Skeletal muscle tissue (tissue), 4 donors: ENCODE measurements around the gene KLF11. TPM values are rescaled to one million over a fixed set of nuclear protein-coding genes. Genes with fewer than 3 reads are reported as not detected.

Experiments used
- H3K27ac ChIP-seq: one replicate; pipeline ENCODE4 v1.7.0; 2013; ENCODE audit warnings: mild to moderate bottlenecking, low read depth, low read length, inconsistent platforms
- H3K27me3 ChIP-seq, 3 donors: one replicate each; pipeline ENCODE4 v1.7.0; 2013; ENCODE audit warnings: low read length in 3 of 3; ENCODE audit not compliant: control insufficient read depth in 3 of 3, insufficient read depth in 3 of 3
- H3K36me3 ChIP-seq, 3 donors: one replicate each; pipeline ENCODE4 v1.7.0; 2013; ENCODE audit warnings: low read length in 3 of 3; ENCODE audit not compliant: control insufficient read depth in 3 of 3, insufficient read depth in 3 of 3
- H3K4me1 ChIP-seq, 3 donors: one replicate each; pipeline ENCODE4 v1.7.0; 2013; ENCODE audit warnings: low read length in 3 of 3, mild to moderate bottlenecking in 3 of 3; ENCODE audit not compliant: control insufficient read depth in 3 of 3, insufficient read depth in 3 of 3
- H3K4me3 ChIP-seq, 3 donors: one replicate each; pipeline ENCODE4 v1.7.0; 2013; ENCODE audit warnings: low read length in 3 of 3
- H3K9ac ChIP-seq, 3 donors: one replicate each; pipeline ENCODE4 v1.7.0; 2013; ENCODE audit warnings: low read length in 3 of 3, mild to moderate bottlenecking in 3 of 3, moderate library complexity in 2 of 3, low read depth in 1 of 3
- H3K9me3 ChIP-seq, 3 donors: one replicate each; pipeline ENCODE4 v1.7.0; 2013; ENCODE audit warnings: low read length in 3 of 3; ENCODE audit not compliant: control insufficient read depth in 3 of 3
- total RNA-seq: library from RNA; depleted of rRNA; stranded (reverse); fragments of >200 nt; gene quantifications from one replicate; pipeline ENCODE4 v1.2.3, GENCODE V29; 2014
- donor health status: Osteomylitis.

The KLF11 gene
- total RNA-seq, 1 donor from 2014 or later = 11.5 TPM

GRCh38 chr2:10062931-10063365, 19.6 kb downstream of the KLF11 start:
- no peaks in the 10 kb centered on the region for H3K36me3 ChIP-seq
- no peaks in the 10 kb centered on the region for H3K9me3 ChIP-seq
- H3K27ac ChIP-seq = no peak overlapping the region
- no peaks in the 10 kb centered on the region for H3K27me3 ChIP-seq
- no peak overlapping the region for H3K4me3 ChIP-seq
- peaks cover 6 to 15% (median 13%) of the 10 kb centered on the region in 3 donors for H3K4me1 ChIP-seq
- no peak overlapping the region for H3K9ac ChIP-seq

GRCh38 chr2:10063566-10063965, 20.2 kb downstream of the KLF11 start:
- H3K9ac ChIP-seq = no peak overlapping the region

GRCh38 chr2:10064932-10065772, 21.8 kb downstream of the KLF11 start:
- H3K9me3 ChIP-seq = no peaks in the 10 kb centered on the region
- no peaks in the 10 kb centered on the region for H3K27me3 ChIP-seq
- no peak overlapping the region for H3K9ac ChIP-seq
- no peaks in the 10 kb centered on the region for H3K36me3 ChIP-seq
- H3K27ac ChIP-seq = no peak overlapping the region
- H3K4me3 ChIP-seq = no peak overlapping the region
- H3K4me1 ChIP-seq = peaks cover 5 to 7% (median 6%) of the 10 kb centered on the region in 3 donors

More at GRCh38 chr2:10063566-10063965, 20.2 kb downstream of the KLF11 start:
- H3K27ac ChIP-seq = no peak overlapping the region
- peaks cover 6 to 15% (median 13%) of the 10 kb centered on the region in 3 donors for H3K4me1 ChIP-seq
- H3K9me3 ChIP-seq = no peaks in the 10 kb centered on the region
- H3K4me3 ChIP-seq = no peak overlapping the region
- no peaks in the 10 kb centered on the region for H3K36me3 ChIP-seq
- H3K27me3 ChIP-seq = no peaks in the 10 kb centered on the region

- H3K4me3 ChIP-seq = no peak overlapping the region
- peaks cover 0 to 1% (median under 1%) of the 10 kb centered on the region in 3 donors for H3K4me1 ChIP-seq
- H3K27me3 ChIP-seq = no peaks in the 10 kb centered on the region
- H3K9me3 ChIP-seq = no peaks in the 10 kb centered on the region
- no peak overlapping the region for H3K9ac ChIP-seq
- H3K36me3 ChIP-seq = no peaks in the 10 kb centered on the region
- no peak overlapping the region for H3K27ac ChIP-seq
These were observed 22.4 kb downstream of the KLF11 start for GRCh38 chr2:10065773-10066055.

- H3K4me3 ChIP-seq = no peak overlapping the region
- H3K9ac ChIP-seq = no peak overlapping the region
- H3K27ac ChIP-seq = no peak overlapping the region
- H3K36me3 ChIP-seq = no peaks in the 10 kb centered on the region
- no peaks in the 10 kb centered on the region for H3K27me3 ChIP-seq
- H3K9me3 ChIP-seq = no peaks in the 10 kb centered on the region
- H3K4me1 ChIP-seq = no peaks in the 10 kb centered on the region
These were observed 24.0 kb downstream of the KLF11 start for GRCh38 chr2:10067330-10067729.

GRCh38 chr2:10067881-10068280, 24.5 kb downstream of the KLF11 start:
- H3K27me3 ChIP-seq = no peaks in the 10 kb centered on the region
- H3K36me3 ChIP-seq = no peaks in the 10 kb centered on the region
- peaks cover 0 to 3% (median 0%) of the 10 kb centered on the region in 3 donors for H3K4me1 ChIP-seq
- no peaks in the 10 kb centered on the region for H3K9me3 ChIP-seq
- no peak overlapping the region for H3K9ac ChIP-seq
- no peak overlapping the region for H3K4me3 ChIP-seq
- no peak overlapping the region for H3K27ac ChIP-seq

- Histone ChIP-seq H3K27ac (no peak overlapping the region), H3K27me3 (peaks cover 8 to 16% (median 12%) of the 10 kb centered on the region in 3 donors), H3K4me1 (peaks cover 0 to 3% (median 0%) of the 10 kb centered on the region in 3 donors), H3K9ac (no peak overlapping the region), H3K36me3 (no peaks in the 10 kb centered on the region), H3K9me3 (no peaks in the 10 kb centered on the region), H3K4me3 (no peak overlapping the region)
These were observed 27.8 kb downstream of the KLF11 start for GRCh38 chr2:10071176-10071575.

- Histone ChIP-seq H3K4me1 (peaks cover 0 to 3% (median 0%) of the 10 kb centered on the region in 3 donors), H3K27ac (no peak overlapping the region), H3K27me3 (peaks cover 12 to 20% (median 15%) of the 10 kb centered on the region in 3 donors), H3K9me3 (no peaks in the 10 kb centered on the region), H3K4me3 (no peak overlapping the region), H3K36me3 (no peaks in the 10 kb centered on the region), H3K9ac (no peak overlapping the region)
These were observed 28.2 kb downstream of the KLF11 start for GRCh38 chr2:10071595-10071994.

- no peak overlapping the region for H3K4me3 ChIP-seq
- H3K9ac ChIP-seq = no peak overlapping the region
- H3K36me3 ChIP-seq = no peaks in the 10 kb centered on the region
- no peaks in the 10 kb centered on the region for H3K9me3 ChIP-seq
- H3K4me1 ChIP-seq = peaks cover 0 to 3% (median 0%) of the 10 kb centered on the region in 3 donors
- H3K27ac ChIP-seq = no peak overlapping the region
- peaks cover 23 to 28% (median 24%) of the 10 kb centered on the region in 3 donors for H3K27me3 ChIP-seq
These were observed 29.5 kb downstream of the KLF11 start for GRCh38 chr2:10072656-10073480.

GRCh38 chr2:10073706-10074105, 30.4 kb downstream of the KLF11 start:
- Histone ChIP-seq H3K36me3 (no peaks in the 10 kb centered on the region), H3K9ac (no peak overlapping the region), H3K27ac (no peak overlapping the region), H3K4me1 (peaks cover 2 to 7% (median 4%) of the 10 kb centered on the region in 3 donors), H3K27me3 (peaks cover 32 to 37% (median 32%) of the 10 kb centered on the region in 3 donors), H3K9me3 (no peaks in the 10 kb centered on the region), H3K4me3 (no peak overlapping the region)
